PC-3 (cell line): ENCODE results near the gene PSPC1. TPM values are rescaled to one million over a fixed set of nuclear protein-coding genes. Genes with fewer than 3 reads are reported as not detected.
"Not testable (repeated sequence)": the region's sequence is repeated elsewhere in the genome, so short reads cannot be mapped to it uniquely, and the experiment has no call there.

Experiments
- ATAC-seq: fragments of 200-7000 bp; cut with Tn5 transposase; 2 replicates; pipeline ENCODE4 v1.9.1; 2020; ENCODE audit warnings: mild to moderate bottlenecking, moderate library complexity
- BruUV-seq: library from RNA; stranded (reverse); fragments of 400-500 nt; replicated peaks from 2 replicates; lab custom pipeline; 2021; lab: Mats Ljungman, UMichigan
- CTCF ChIA-PET: fragments of 300-600 bp; sonication (Branson Sonifier 250); formaldehyde crosslinking; loops from one replicate; lab custom pipeline; 2022; ENCODE audit warnings: antibody characterized with exemption; lab: Charles Lee
- POLR2A ChIA-PET: fragments of 300-600 bp; sonication (Branson Sonifier 250); formaldehyde crosslinking; loops from one replicate; lab custom pipeline; 2022; ENCODE audit warnings: antibody characterized with exemption; ENCODE audit not compliant: unreplicated experiment; lab: Charles Lee
- DNase-seq: peaks from one replicate; pipeline ENCODE4 v3.0.0-alpha.2; 2015
- H2AFZ ChIP-seq: fragments of 300-600 bp; sonication (generic); 2 replicates; pipeline ENCODE4 v1.6.0; 2016; ENCODE audit warnings: antibody characterized with exemption, low read length
- H3F3A ChIP-seq: fragments of 300-600 bp; sonication (generic); one replicate; pipeline ENCODE4 v1.6.0; 2017; ENCODE audit warnings: antibody characterized with exemption, low read length, control low read depth, mild to moderate bottlenecking; ENCODE audit not compliant: unreplicated experiment
- H3K27ac ChIP-seq: fragments of 300-600 bp; sonication (generic); 2 replicates; pipeline ENCODE4 v1.5.1; 2016; ENCODE audit warnings: mild to moderate bottlenecking, low read length
- H3K27me3 ChIP-seq: fragments of 300-600 bp; sonication (generic); 2 replicates; pipeline ENCODE4 v1.6.1; 2016; ENCODE audit warnings: low read length, mixed read lengths
- H3K36me3 ChIP-seq: fragments of 300-600 bp; sonication (generic); 2 replicates; pipeline ENCODE4 v1.6.1; 2016; ENCODE audit warnings: low read depth, mixed run types, low read length, mixed read lengths
- H3K4me1 ChIP-seq: fragments of 300-600 bp; sonication (generic); 2 replicates; pipeline ENCODE4 v1.5.1; 2016; ENCODE audit warnings: low read length; ENCODE audit not compliant: insufficient read depth
- H3K4me2 ChIP-seq: fragments of 300-600 bp; sonication (generic); 2 replicates; pipeline ENCODE4 v1.6.0; 2016; ENCODE audit warnings: low read length
- H3K4me3 ChIP-seq: fragments of 300-600 bp; sonication (generic); 2 replicates; pipeline ENCODE4 v1.5.1; 2016; ENCODE audit warnings: mild to moderate bottlenecking, low read length, mixed read lengths
- H3K79me2 ChIP-seq: fragments of 300-600 bp; sonication (generic); 2 replicates; pipeline ENCODE4 v1.6.1; 2017; ENCODE audit warnings: low read length, mixed read lengths
- H3K9ac ChIP-seq: fragments of 300-600 bp; sonication (generic); 2 replicates; pipeline ENCODE4 v1.6.0; 2016; ENCODE audit warnings: mild to moderate bottlenecking, low read length
- H3K9me2 ChIP-seq: fragments of 300-600 bp; sonication (generic); replicated peaks from 2 replicates; pipeline ENCODE4 v1.6.1; 2016; ENCODE audit warnings: mixed run types, low read length, mixed read lengths
- H3K9me3 ChIP-seq: fragments of 300-600 bp; sonication (generic); 2 replicates; pipeline ENCODE4 v1.6.1; 2016; ENCODE audit warnings: low read length, mixed read lengths
- H4K20me1 ChIP-seq: fragments of 300-600 bp; sonication (generic); 2 replicates; pipeline ENCODE4 v1.6.1; 2016; ENCODE audit warnings: low read length, mixed read lengths
- EZH2 ChIP-seq: fragments of 300-600 bp; sonication (generic); IDR thresholded peaks from one replicate; pipeline ENCODE4 v1.6.1; 2017; ENCODE audit warnings: antibody characterized with exemption, mild to moderate bottlenecking, low read length; ENCODE audit not compliant: unreplicated experiment
- EZH2phosphoT487 ChIP-seq: fragments of 300-600 bp; sonication (generic); IDR thresholded peaks from 2 replicates; pipeline ENCODE4 v1.6.1; 2018; ENCODE audit warnings: mild to moderate bottlenecking, antibody characterized with exemption, low read length, borderline replicate concordance
- intact Hi-C: fragments of 100-400 bp; cut with micrococcal nuclease; formaldehyde crosslinking; loops from 2 replicates; pipeline ENCODE4 v1.9.0; 2023
- total RNA-seq: library from RNA; depleted of rRNA; stranded (reverse); fragments of >200 nt; gene quantifications from 2 replicates; pipeline ENCODE4 v1.2.3, GENCODE V29; 2014
- TF ChIP-seq, protein P1 (sequence below): fragments of 300-600 bp; sonication (generic); conservative IDR thresholded peaks from 2 replicates; pipeline ENCODE4 v1.5.1; 2017; ENCODE audit warnings: antibody characterized with exemption, low read depth, mild to moderate bottlenecking, low read length

PSPC1 gene
- total RNA-seq, 1 experiment from 2014 or later, result 121 TPM

DNA sequence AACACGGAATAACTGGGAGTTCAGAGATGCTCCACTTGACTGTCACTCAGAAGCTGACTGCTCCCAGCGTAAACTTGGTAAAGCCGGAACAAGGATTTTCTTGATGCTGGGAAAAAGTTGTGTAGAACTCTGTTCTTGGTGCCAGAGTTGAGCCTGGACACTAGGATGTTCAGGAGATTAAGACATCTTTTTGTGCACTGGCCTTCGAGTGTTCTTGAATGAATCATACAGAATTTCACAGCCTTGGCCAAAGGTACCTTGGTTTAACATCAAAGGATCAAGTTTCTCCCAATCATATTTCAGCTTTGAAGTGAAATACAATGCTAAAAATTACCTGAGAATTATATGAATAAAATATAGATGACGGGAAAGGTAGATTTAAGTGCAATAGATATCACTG is 81.8 kb downstream of the PSPC1 start:
- H3K9ac ChIP-seq, H3K27me3 ChIP-seq, H3K27ac ChIP-seq, H2AFZ ChIP-seq, H3K9me2 ChIP-seq, BruUV-seq, H3K4me3 ChIP-seq, CTCF ChIA-PET, intact Hi-C loops, H3F3A ChIP-seq, H4K20me1 ChIP-seq, ATAC-seq, DNase-seq, H3K79me2 ChIP-seq, H3K9me3 ChIP-seq, H3K4me2 ChIP-seq: not testable (repeated sequence)
- H3K4me1 ChIP-seq, result peaks cover 10% of the 10 kb centered on the region
- H3K36me3 ChIP-seq, result peaks cover 18% of the 10 kb centered on the region; the same call in 1 of the 2 replicates
- POLR2A ChIA-PET, result interaction anchor here (0.6 kb wide), 1 partner anchor 1465 kb away, joined by 10 read pairs; no protein-coding TSS in a partner anchor

DNA sequence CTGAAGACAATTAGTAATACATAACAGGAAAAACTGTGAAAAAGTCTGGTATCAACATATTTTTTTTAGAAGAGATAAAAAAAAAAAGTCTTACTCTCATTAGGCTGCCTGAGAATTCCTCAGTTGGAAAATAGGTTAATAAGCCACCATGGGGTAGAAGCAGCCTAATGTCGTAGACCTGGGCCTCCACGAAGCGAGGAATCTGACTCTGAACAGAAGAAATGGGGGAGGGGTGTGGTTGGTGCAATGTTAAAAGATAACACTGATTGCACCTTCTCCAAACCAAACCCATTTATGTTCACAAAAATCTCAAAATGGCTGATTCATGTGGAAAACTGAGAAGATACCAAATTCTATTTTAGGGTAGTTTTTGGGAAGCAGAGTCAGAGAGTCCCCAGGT is 86.9 kb downstream of the PSPC1 start:
- H3K9me2 ChIP-seq, result no peaks in the 10 kb centered on the region
- no peak for TF ChIP-seq EZH2phosphoT487
- TF ChIP-seq EZH2, result no peak
- TF ChIP-seq, protein P1, sequence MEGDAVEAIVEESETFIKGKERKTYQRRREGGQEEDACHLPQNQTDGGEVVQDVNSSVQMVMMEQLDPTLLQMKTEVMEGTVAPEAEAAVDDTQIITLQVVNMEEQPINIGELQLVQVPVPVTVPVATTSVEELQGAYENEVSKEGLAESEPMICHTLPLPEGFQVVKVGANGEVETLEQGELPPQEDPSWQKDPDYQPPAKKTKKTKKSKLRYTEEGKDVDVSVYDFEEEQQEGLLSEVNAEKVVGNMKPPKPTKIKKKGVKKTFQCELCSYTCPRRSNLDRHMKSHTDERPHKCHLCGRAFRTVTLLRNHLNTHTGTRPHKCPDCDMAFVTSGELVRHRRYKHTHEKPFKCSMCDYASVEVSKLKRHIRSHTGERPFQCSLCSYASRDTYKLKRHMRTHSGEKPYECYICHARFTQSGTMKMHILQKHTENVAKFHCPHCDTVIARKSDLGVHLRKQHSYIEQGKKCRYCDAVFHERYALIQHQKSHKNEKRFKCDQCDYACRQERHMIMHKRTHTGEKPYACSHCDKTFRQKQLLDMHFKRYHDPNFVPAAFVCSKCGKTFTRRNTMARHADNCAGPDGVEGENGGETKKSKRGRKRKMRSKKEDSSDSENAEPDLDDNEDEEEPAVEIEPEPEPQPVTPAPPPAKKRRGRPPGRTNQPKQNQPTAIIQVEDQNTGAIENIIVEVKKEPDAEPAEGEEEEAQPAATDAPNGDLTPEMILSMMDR, result no peak
- no peak overlapping the region for H3K27ac ChIP-seq
- no peaks in the 10 kb centered on the region for H3K27me3 ChIP-seq
- no peaks in the 10 kb centered on the region for H3K9me3 ChIP-seq
- H3K79me2 ChIP-seq, result peaks cover 6% of the 10 kb centered on the region; the same call in 1 of the 2 replicates
- no peak overlapping the region for H2AFZ ChIP-seq
- no peak overlapping the region for H3K4me2 ChIP-seq
- 0 out of 2 replicates have a peak, but pooled peaks cover 10% of the 10 kb centered on the region for H3K4me1 ChIP-seq
- H3K4me3 ChIP-seq, result no peak overlapping the region
- no peak overlapping the region for H3K9ac ChIP-seq
- ChIA-PET POLR2A (no interaction called here), CTCF (no interaction called here)
- H3F3A ChIP-seq, result no peaks in the 10 kb centered on the region
- BruUV-seq, result no TSS peak
- intact Hi-C loops, result no loop called here
- ATAC-seq (no peak), DNase-seq (no peak)
- peaks cover 18% of the 10 kb centered on the region; the same call in 1 of the 2 replicates for H3K36me3 ChIP-seq
- H4K20me1 ChIP-seq, result 0 out of 2 replicates have a peak, but pooled peaks cover 5% of the 10 kb centered on the region

DNA sequence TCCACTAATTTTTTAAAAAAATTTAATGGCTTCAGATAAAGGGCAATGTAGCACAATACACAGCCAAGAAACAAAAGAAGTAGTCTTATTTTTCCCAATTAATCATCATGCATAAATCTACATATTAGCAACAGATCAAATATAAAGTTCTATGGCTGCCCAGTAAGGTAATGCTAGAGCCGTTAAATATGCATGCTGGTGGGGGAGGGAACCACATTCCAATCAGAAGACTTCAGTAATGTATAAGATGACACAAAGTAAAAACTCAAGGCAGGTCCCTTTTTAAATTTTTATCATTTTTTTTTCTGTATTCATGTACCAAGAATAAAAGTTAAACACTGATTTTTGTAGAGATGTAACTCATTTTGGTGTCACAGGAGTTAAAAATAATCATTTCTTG is 87.3 kb downstream of the PSPC1 start:
- Histone ChIP-seq H3K36me3 (peaks cover 18% of the 10 kb centered on the region; the same call in 1 of the 2 replicates), H3K27me3 (no peaks in the 10 kb centered on the region), H3K4me1 (0 out of 2 replicates have a peak, but pooled peaks cover 10% of the 10 kb centered on the region), H3K4me2 (no peak overlapping the region), H3K27ac (no peak overlapping the region), H3K9me3 (no peaks in the 10 kb centered on the region), H3K9me2 (no peaks in the 10 kb centered on the region), H4K20me1 (0 out of 2 replicates have a peak, but pooled peaks cover 5% of the 10 kb centered on the region), H3K9ac (no peak overlapping the region), H2AFZ (no peak overlapping the region), H3K4me3 (no peak overlapping the region), H3K79me2 (peaks cover 6% of the 10 kb centered on the region; the same call in 1 of the 2 replicates), H3F3A (no peaks in the 10 kb centered on the region)
- POLR2A ChIA-PET, result no interaction called here
- ATAC-seq (no peak), DNase-seq (no peak)
- CTCF ChIA-PET, result no interaction called here
- BruUV-seq, result no TSS peak
- intact Hi-C loops, result no loop called here
- TF ChIP-seq EZH2 (no peak), EZH2phosphoT487 (no peak)

DNA sequence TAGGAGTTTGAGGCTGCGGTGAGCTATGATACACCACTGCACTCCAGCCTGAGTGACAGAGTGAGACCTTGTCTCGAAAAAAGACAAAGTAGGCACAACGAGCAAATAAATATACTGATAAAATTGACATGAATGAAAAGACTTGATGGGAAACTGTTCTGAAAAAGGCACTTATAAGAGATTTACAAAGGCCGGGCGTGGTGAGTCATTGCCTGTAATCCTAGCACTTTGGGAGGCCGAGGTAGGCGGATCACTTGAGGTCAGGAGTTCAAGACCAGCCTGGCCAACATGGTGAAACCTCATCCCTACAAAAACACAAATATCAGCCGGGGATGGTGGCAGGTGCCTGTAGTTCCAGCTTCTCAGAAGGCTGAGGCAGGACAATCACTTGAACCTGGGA is 91.3 kb downstream of the PSPC1 start:
- H3K4me2 ChIP-seq, BruUV-seq, H3K27me3 ChIP-seq, H3K4me3 ChIP-seq, H3K9ac ChIP-seq, ATAC-seq, H3K9me2 ChIP-seq, H3K79me2 ChIP-seq, H4K20me1 ChIP-seq, H3K9me3 ChIP-seq, H2AFZ ChIP-seq, H3K36me3 ChIP-seq, H3F3A ChIP-seq, H3K27ac ChIP-seq, intact Hi-C loops, H3K4me1 ChIP-seq, POLR2A ChIA-PET, DNase-seq, CTCF ChIA-PET: not testable (repeated sequence)
